ENCODE measurements around the gene LRRC66. TPM values are rescaled to one million over a fixed set of nuclear protein-coding genes. Genes with fewer than 3 reads are reported as not detected.

LRRC66 gene
- total RNA-seq, 2 donors from 2014 or later, result 0.15 to 0.35 TPM

DNA sequence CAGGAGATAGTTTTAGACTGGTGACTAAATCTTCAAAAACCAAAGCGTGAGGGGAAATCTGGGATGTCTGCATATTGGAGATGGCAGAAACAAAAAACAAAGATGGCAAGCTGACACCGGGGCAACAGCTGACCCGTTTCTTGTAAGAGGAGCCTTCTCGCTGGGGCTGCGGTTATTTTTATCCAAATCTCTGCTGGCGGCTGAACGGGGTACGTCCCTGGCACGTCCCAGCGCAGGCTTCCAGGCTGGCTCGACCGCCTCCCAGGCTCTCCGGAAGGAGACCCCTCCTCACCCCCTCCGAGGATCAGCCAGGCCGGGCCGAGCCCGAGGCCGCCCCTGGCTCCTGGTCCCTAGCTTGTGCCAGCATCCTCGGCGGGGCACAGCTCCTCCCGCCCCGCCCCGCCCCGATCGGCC is 17.5 kb upstream of the LRRC66 start:
- TF ChIP-seq, protein P1, sequence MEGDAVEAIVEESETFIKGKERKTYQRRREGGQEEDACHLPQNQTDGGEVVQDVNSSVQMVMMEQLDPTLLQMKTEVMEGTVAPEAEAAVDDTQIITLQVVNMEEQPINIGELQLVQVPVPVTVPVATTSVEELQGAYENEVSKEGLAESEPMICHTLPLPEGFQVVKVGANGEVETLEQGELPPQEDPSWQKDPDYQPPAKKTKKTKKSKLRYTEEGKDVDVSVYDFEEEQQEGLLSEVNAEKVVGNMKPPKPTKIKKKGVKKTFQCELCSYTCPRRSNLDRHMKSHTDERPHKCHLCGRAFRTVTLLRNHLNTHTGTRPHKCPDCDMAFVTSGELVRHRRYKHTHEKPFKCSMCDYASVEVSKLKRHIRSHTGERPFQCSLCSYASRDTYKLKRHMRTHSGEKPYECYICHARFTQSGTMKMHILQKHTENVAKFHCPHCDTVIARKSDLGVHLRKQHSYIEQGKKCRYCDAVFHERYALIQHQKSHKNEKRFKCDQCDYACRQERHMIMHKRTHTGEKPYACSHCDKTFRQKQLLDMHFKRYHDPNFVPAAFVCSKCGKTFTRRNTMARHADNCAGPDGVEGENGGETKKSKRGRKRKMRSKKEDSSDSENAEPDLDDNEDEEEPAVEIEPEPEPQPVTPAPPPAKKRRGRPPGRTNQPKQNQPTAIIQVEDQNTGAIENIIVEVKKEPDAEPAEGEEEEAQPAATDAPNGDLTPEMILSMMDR (conservative IDR thresholded peaks at IDR 0.05), result no peak
- Histone ChIP-seq H3K4me1 (ENCODE audit: control insufficient read depth, insufficient read depth, low read length) (peaks cover 6% of the 10 kb centered on the region), H3K27ac (ENCODE audit: low read depth, low read length) (no peak overlapping the region), H3K9ac (ENCODE audit: extremely low read depth, low read length, poor library complexity, severe bottlenecking) (peak overlapping the region; percentile 43), H3K36me3 (ENCODE audit: control insufficient read depth, insufficient read depth, low read length) (peaks cover 18% of the 10 kb centered on the region), H3K9me3 (ENCODE audit: control insufficient read depth, low read length) (no peaks in the 10 kb centered on the region), H3K4me3 (ENCODE audit: low read length) (peak overlapping the region; percentile 97), H3K27me3 (ENCODE audit: control insufficient read depth, insufficient read depth, low read length, poor library complexity, severe bottlenecking) (no peaks in the 10 kb centered on the region)
- Mint-ChIP-seq H3K27ac (peak overlapping the region; percentile 59), H3K27me3 (ENCODE audit: insufficient read depth) (peaks cover 11% of the 10 kb centered on the region), H3K9me3 (no peaks in the 10 kb centered on the region), H3K36me3 (ENCODE audit: low read depth) (no peaks in the 10 kb centered on the region), H3K4me3 (peak overlapping the region; percentile 73), H3K4me1 (peaks cover 33% of the 10 kb centered on the region)
- 0 to 1% methylated on average over 3 to 25 of the region's 25 CpGs for WGBS, 2 experiments (ENCODE audit: insufficient coverage in 1 of 2, insufficient read length in 1 of 2)
- peak; percentile 83 for DNase-seq

DNA sequence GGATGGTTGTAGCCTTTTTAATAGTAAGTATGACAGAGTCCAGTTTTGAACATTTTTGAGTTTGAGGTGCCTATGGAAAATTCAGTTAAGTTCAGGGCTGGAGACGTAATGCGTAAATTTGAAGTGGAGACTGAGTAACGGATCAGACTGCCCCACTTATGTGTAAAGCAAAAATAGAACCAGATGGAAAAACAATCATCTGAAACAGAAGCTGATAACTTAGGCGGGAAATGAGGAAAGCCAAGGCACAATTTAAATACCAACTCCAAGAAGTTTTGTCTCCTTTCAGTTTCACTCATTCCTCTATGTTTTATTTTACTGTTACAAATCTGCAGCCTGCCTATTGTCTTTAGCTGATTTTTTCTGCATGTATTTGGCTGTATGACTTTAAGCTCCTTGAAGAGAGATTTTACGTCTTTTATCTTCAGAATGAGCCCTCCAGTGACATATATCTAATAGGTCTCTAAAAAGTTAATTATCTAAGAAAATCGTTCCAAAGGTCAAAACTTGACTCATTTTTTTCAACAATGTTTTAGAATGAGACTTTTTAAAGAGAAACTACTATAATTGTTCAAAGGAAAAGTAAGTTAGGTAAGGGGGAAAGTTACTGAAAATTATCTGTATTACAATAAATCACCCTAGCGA is 16.8 kb upstream of the LRRC66 start:
- Histone ChIP-seq H3K4me1 (ENCODE audit: control insufficient read depth, insufficient read depth, low read length) (peaks cover 6% of the 10 kb centered on the region), H3K4me3 (ENCODE audit: low read length) (peak overlapping the region; percentile 97), H3K27me3 (ENCODE audit: control insufficient read depth, insufficient read depth, low read length, poor library complexity, severe bottlenecking) (no peaks in the 10 kb centered on the region), H3K9me3 (ENCODE audit: control insufficient read depth, low read length) (no peaks in the 10 kb centered on the region), H3K9ac (ENCODE audit: extremely low read depth, low read length, poor library complexity, severe bottlenecking) (peak overlapping the region; percentile 43), H3K27ac (ENCODE audit: low read depth, low read length) (no peak overlapping the region), H3K36me3 (ENCODE audit: control insufficient read depth, insufficient read depth, low read length) (peaks cover 23% of the 10 kb centered on the region)
- TF ChIP-seq, protein P1 (conservative IDR thresholded peaks at IDR 0.05), result no peak
- Mint-ChIP-seq H3K4me1 (peaks cover 33% of the 10 kb centered on the region), H3K27me3 (ENCODE audit: insufficient read depth) (peaks cover 9% of the 10 kb centered on the region), H3K27ac (no peak overlapping the region), H3K4me3 (peak overlapping the region; percentile 73), H3K36me3 (ENCODE audit: low read depth) (peaks cover 3% of the 10 kb centered on the region), H3K9me3 (no peaks in the 10 kb centered on the region)
- DNase-seq, result no peak
- 80 to 88% methylated on average over 4 to 6 of the region's 7 CpGs for WGBS, 2 experiments (ENCODE audit: insufficient coverage in 1 of 2, insufficient read length in 1 of 2)

DNA sequence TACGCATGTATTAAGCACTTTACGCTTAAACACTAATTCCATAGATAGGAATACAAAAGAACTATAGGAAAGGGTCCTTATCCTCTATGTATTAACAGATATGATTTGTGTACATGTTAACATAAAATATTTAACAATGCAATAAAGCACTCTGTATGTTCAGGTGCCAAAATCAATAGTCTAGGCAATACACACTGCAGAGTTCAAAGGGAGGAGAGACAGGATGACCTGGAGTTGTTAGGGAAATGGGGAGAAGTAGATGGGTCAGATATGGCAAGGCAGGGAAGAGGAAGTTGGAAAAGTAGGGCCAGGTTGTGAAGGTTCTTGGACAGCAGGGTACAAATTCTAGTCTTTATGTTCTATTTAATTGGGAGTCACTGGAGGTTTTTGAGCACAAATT is 15.0 kb upstream of the LRRC66 start:
- H3K4me3 ChIP-seq (ENCODE audit: low read length), result no peak overlapping the region
- no peak overlapping the region for H3K4me3 Mint-ChIP-seq

More for the DNA sequence above, 15.0 kb upstream of the LRRC66 start:
- Histone ChIP-seq H3K27ac (ENCODE audit: low read depth, low read length) (no peak overlapping the region), H3K27me3 (ENCODE audit: control insufficient read depth, insufficient read depth, low read length, poor library complexity, severe bottlenecking) (no peaks in the 10 kb centered on the region), H3K9ac (ENCODE audit: extremely low read depth, low read length, poor library complexity, severe bottlenecking) (no peak overlapping the region), H3K4me1 (ENCODE audit: control insufficient read depth, insufficient read depth, low read length) (peaks cover 6% of the 10 kb centered on the region), H3K36me3 (ENCODE audit: control insufficient read depth, insufficient read depth, low read length) (peaks cover 41% of the 10 kb centered on the region), H3K9me3 (ENCODE audit: control insufficient read depth, low read length) (no peaks in the 10 kb centered on the region)
- no peak overlapping the region for H3K27ac Mint-ChIP-seq
- TF ChIP-seq, protein P1 (conservative IDR thresholded peaks at IDR 0.05), result no peak
- peaks cover 20% of the 10 kb centered on the region for H3K36me3 Mint-ChIP-seq (ENCODE audit: low read depth)
- no peak for DNase-seq
- peaks cover 33% of the 10 kb centered on the region for H3K4me1 Mint-ChIP-seq
- no peaks in the 10 kb centered on the region for H3K27me3 Mint-ChIP-seq (ENCODE audit: insufficient read depth)
- no CpG with 5 or more reads among the region's 2 CpGs for WGBS, 2 experiments (ENCODE audit: insufficient coverage in 1 of 2, insufficient read length in 1 of 2)
- no peaks in the 10 kb centered on the region for H3K9me3 Mint-ChIP-seq
